Naive B cell (primary cell): Measurements from ENCODE around the gene STXBP6. TPM values are rescaled to one million over a fixed set of nuclear protein-coding genes. Genes with fewer than 3 reads are reported as not detected.

Source experiments
- ATAC-seq, 2 donors: fragments of 150-1000 bp; cut with Tn5 transposase; 2 replicates each; pipeline ENCODE4 v1.10.0; 2021; ENCODE audit warnings: low read depth in 2 of 2, mild to moderate bottlenecking in 2 of 2, moderate library complexity in 2 of 2
- DNase-seq: peaks from one replicate; pipeline ENCODE4 v3.0.0; 2022
- H3K27ac Mint-ChIP-seq, 6 donors: one replicate each; pipeline ENCODE4 v1.8.0; 2020 to 2022; ENCODE audit warnings: mild to moderate bottlenecking in 6 of 6, mixed read lengths in 6 of 6, moderate library complexity in 5 of 6, inconsistent platforms in 2 of 6
- H3K27me3 Mint-ChIP-seq, 3 donors: one replicate each; pipeline ENCODE4 v1.8.0; 2021 to 2022; ENCODE audit warnings: mixed read lengths in 3 of 3, mild to moderate bottlenecking in 1 of 3
- H3K36me3 Mint-ChIP-seq, 2 donors: one replicate each; pipeline ENCODE4 v1.8.0; 2020 to 2022; ENCODE audit warnings: mixed read lengths in 2 of 2, inconsistent platforms in 1 of 2, mild to moderate bottlenecking in 1 of 2
- H3K4me1 Mint-ChIP-seq, 3 donors: one replicate each; pipeline ENCODE4 v1.8.0; 2020 to 2022; ENCODE audit warnings: mixed read lengths in 3 of 3, inconsistent platforms in 1 of 3, mild to moderate bottlenecking in 1 of 3, moderate library complexity in 1 of 3
- H3K4me3 Mint-ChIP-seq, 8 donors: one replicate each; pipeline ENCODE4 v1.8.0; 2020 to 2022; ENCODE audit warnings: mild to moderate bottlenecking in 8 of 8, mixed read lengths in 8 of 8, moderate library complexity in 8 of 8, inconsistent platforms in 2 of 8
- H3K9me3 Mint-ChIP-seq, 7 donors: one replicate each; pipeline ENCODE4 v1.8.0; 2020 to 2022; ENCODE audit warnings: mixed read lengths in 7 of 7, mild to moderate bottlenecking in 5 of 7, inconsistent platforms in 2 of 7, moderate library complexity in 1 of 7
- polyA plus RNA-seq, 6 donors: library from polyadenylated mRNA; unstranded; fragments of 300-500 nt; fragmentation: Illumina TruSeq; gene quantifications; one replicate each; pipeline ENCODE4 v1.2.3, GENCODE V29; 2021; ENCODE audit warnings: low read depth in 6 of 6

STXBP6 gene
- polyA plus RNA-seq, 6 donors from 2014 or later: not detected

DNA sequence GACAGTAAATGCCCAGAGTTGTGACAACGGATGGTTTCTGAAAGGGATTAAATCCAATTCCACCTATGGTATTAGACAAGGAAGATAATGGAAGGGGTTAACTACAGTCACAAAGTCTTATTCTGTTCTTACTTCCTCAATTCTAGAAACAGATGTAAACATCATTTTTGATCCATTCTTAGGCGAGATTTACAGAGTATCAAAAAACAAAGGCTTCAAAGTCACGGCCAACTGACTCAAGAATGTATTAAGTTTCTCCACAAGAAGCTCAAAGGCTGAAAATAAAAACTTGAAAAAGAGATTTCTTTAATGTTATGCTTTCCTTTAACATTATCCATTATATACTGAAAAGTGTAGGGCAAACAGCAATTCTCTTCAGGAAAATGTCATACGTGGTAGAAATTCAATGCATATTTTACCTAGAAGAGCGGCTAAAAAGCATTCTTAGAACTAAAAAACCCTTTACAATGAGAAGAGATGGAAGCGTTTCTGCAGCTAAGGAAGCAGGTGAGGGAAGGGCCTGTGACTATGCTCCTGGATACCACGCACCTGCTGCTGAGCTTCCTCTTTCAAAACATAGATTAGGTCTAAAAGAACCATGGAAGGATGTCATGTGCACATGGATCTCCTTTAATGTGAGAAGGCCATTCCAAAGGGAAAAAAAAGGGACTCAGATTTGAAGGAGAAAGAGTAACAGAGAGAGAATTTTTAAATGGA, 185.8 kb downstream of the STXBP6 start:
- H3K27ac Mint-ChIP-seq: no peak overlapping the region
- ATAC-seq (no peak), DNase-seq (no peak)
- no peak overlapping the region for H3K4me3 Mint-ChIP-seq
- H3K4me1 Mint-ChIP-seq: peaks cover 3 to 6% (median 3%) of the 10 kb centered on the region in 3 donors
- peaks cover 0 to 2% (median 0%) of the 10 kb centered on the region in 7 donors for H3K9me3 Mint-ChIP-seq
- H3K27me3 Mint-ChIP-seq: peaks cover 5 to 9% (median 8%) of the 10 kb centered on the region in 3 donors
- H3K36me3 Mint-ChIP-seq: no peaks in the 10 kb centered on the region

DNA sequence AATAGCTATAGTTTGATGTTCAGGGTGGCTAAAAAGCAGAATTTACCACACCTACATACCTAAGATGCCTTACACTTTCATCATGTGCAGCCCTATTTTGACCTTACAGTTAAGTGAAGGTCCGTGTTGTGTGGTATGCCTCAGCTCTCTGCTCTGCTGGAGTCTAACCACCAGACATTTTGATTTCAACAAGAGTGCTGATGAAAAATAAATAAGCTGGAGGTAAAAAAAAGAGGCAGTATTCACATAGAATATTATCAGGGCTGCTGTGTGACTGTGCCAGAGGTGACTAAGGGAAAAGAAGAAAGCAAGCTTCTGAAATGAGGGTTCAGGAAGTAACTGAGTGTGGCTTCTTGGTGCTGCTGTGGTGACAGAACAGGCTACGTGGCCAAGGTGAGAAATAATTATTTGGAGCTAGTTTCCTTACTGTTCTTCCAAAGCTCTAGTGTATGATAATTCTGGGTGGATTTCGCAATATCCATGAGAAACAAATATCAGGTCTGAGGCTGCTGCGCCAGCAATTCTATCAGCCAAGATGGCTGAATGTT, 188.8 kb downstream of the STXBP6 start:
- Mint-ChIP-seq H3K9me3 (peaks cover 0 to 2% (median 0%) of the 10 kb centered on the region in 7 donors), H3K27ac (no peak overlapping the region), H3K4me1 (peaks cover 3 to 6% (median 3%) of the 10 kb centered on the region in 3 donors), H3K27me3 (peaks cover 14 to 17% (median 17%) of the 10 kb centered on the region in 3 donors), H3K4me3 (no peak overlapping the region), H3K36me3 (no peaks in the 10 kb centered on the region)
- no peak for DNase-seq
- no peak for ATAC-seq

DNA sequence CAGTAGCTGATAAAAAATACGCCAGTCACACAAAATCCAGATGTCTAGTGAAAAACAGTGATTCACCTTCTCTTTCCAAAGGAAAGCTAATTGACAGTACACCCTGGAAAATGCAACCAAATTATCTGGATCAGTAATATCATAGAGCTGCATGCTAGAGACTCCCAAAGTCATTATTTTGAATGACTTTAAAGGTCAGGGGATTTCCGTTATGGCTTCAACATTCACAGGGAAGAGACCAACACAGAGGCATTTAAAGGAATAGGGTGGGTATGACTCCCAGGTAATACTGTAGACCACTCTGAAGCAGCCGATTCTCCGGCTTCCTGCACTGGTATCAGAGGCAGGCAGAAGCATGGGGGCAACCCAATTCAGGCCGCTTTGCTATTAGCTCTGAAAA, 190.4 kb downstream of the STXBP6 start:
- H3K27me3 Mint-ChIP-seq: peaks cover 17 to 25% (median 19%) of the 10 kb centered on the region in 3 donors
- H3K4me1 Mint-ChIP-seq: peaks cover 3 to 6% (median 3%) of the 10 kb centered on the region in 3 donors
- no peak for DNase-seq
- H3K9me3 Mint-ChIP-seq: peaks cover 0 to 2% (median 0%) of the 10 kb centered on the region in 7 donors
- no peak overlapping the region for H3K4me3 Mint-ChIP-seq
- no peak overlapping the region for H3K27ac Mint-ChIP-seq
- H3K36me3 Mint-ChIP-seq: no peaks in the 10 kb centered on the region
- no peak for ATAC-seq

DNA sequence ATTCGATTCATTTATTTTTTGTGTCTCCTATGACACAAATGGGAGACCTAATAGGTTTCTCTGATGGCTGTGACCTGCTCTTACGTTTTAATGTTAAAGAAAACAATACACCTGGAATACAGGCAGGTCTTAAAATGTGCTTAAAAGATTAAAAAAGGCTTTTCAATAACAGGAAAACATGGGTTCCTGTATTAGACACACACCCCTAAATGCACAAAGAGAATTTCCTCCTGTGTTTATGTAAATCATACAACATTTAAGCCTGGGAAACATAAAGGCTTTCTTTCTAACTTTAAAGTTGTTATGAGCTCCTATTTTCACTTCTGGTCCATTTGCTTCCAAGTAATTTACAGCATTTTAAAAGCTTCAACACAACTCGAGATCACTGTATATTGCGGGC, 191.3 kb downstream of the STXBP6 start:
- peaks cover 0 to 2% (median 0%) of the 10 kb centered on the region in 7 donors for H3K9me3 Mint-ChIP-seq
- H3K4me3 Mint-ChIP-seq: no peak overlapping the region

DNA sequence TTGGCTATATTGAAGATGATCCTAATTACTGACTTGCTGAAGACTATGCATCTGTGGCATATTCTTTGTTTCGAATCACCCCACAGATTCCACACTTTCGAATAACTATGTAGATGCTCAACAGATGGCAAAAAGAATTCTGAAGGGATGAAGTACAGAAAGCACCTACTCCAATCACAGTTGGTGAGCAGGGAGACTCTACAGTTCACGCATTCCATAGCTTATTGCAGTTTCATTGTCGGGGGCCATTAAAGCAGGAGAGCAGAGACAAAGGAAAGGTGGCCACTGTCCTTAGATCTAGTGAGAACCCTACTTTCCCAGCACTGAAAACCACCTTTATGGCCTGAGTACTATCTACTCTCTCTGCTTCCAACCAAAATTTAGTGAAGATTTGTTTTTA, 191.9 kb downstream of the STXBP6 start:
- ATAC-seq: no peak
- no peak for DNase-seq
- Mint-ChIP-seq H3K27me3 (peaks cover 17 to 25% (median 20%) of the 10 kb centered on the region in 3 donors), H3K4me3 (no peak overlapping the region), H3K9me3 (peaks cover 0 to 2% (median 0%) of the 10 kb centered on the region in 7 donors), H3K27ac (no peak overlapping the region), H3K36me3 (no peaks in the 10 kb centered on the region), H3K4me1 (no peaks in the 10 kb centered on the region)

More for the DNA sequence above, 191.3 kb downstream of the STXBP6 start:
- peaks cover 17 to 25% (median 19%) of the 10 kb centered on the region in 3 donors for H3K27me3 Mint-ChIP-seq
- H3K27ac Mint-ChIP-seq: no peak overlapping the region
- DNase-seq (no peak), ATAC-seq (no peak)
- no peaks in the 10 kb centered on the region for H3K36me3 Mint-ChIP-seq
- no peaks in the 10 kb centered on the region for H3K4me1 Mint-ChIP-seq

DNA sequence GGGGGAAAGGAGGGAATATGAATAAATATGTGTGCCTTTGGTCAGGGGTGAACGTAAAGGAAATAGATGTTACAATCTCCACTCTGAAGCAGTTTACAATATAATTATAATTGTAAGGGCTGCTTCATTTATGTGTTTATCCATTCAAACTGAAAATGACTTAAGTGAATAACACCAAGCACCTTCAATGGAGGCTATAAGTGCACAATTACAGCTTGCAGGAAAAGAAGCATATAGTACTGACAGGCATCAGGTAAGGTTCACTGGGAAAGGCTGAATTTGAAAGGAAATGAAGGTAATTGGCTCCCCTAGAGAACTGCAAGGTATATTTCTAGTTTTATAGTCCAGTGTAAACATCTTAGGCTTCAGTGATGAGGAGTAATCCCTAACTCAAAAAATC, 192.7 kb downstream of the STXBP6 start:
- Mint-ChIP-seq H3K4me1 (no peaks in the 10 kb centered on the region), H3K9me3 (peaks cover 0 to 2% (median 0%) of the 10 kb centered on the region in 7 donors), H3K36me3 (no peaks in the 10 kb centered on the region), H3K27me3 (peaks cover 19 to 25% (median 23%) of the 10 kb centered on the region in 3 donors), H3K4me3 (no peak overlapping the region), H3K27ac (no peak overlapping the region)
- DNase-seq (no peak), ATAC-seq (no peak)

DNA sequence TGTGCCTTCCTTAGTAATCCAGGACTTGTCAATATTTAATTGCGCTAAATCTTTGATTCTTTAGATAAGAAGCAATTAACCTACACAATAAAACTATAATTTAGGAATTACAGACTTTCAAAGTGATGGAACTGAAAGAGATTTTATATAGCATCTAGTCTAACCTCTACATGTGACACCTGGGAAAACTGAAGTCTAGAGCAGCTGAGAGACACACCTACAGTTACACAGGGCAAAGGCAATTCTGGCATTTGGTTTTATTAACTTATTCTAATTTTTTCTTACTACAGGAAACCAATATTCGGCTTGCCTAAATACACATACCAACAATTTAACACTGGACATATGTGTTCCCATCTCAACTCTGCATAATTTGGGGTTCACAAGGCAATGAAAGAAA, 196.5 kb downstream of the STXBP6 start:
- DNase-seq: no peak
- Mint-ChIP-seq H3K27ac (no peak overlapping the region), H3K36me3 (no peaks in the 10 kb centered on the region), H3K4me3 (no peak overlapping the region), H3K27me3 (peaks cover 17 to 27% (median 17%) of the 10 kb centered on the region in 3 donors), H3K4me1 (no peaks in the 10 kb centered on the region), H3K9me3 (no peaks in the 10 kb centered on the region)
- ATAC-seq: no peak

DNA sequence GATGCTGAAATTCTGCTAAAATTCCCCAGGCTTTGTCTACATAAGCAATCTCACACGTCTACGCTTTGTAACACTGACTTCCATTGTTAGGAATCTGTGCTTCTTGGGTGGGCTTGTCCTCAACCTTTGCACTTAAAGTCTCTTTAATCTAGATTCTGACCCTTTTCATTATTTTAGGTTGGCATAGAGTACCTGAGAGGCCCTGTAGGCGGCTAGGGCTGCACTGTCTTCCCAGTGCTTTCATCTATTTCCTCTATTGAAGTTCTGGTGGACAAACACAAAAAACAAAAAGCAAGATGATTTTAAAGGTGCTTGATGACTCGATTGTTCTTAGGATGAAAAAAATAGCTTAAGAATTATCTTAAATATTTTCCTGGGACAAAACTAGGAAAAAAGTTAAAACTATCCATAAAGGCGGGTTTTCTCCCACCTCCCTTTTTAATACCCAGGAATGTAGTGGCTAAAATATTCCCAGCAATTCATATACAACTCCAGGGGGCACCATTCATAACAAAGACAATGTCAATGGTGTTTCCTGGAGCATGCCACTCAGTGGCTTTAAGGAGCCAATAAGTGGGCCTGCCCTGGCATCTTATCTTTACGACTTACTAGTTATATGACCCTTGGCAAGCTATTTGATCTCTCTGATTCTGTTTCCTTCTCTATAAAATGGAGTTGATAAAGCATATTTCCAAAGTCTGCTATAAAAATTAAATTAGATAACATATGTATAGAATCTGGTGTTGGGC, 197.5 kb downstream of the STXBP6 start:
- Mint-ChIP-seq H3K4me1 (no peaks in the 10 kb centered on the region), H3K4me3 (no peak overlapping the region), H3K36me3 (no peaks in the 10 kb centered on the region), H3K27me3 (peaks cover 15 to 22% (median 17%) of the 10 kb centered on the region in 3 donors), H3K9me3 (no peaks in the 10 kb centered on the region), H3K27ac (no peak overlapping the region)
- ATAC-seq (no peak), DNase-seq (no peak)

DNA sequence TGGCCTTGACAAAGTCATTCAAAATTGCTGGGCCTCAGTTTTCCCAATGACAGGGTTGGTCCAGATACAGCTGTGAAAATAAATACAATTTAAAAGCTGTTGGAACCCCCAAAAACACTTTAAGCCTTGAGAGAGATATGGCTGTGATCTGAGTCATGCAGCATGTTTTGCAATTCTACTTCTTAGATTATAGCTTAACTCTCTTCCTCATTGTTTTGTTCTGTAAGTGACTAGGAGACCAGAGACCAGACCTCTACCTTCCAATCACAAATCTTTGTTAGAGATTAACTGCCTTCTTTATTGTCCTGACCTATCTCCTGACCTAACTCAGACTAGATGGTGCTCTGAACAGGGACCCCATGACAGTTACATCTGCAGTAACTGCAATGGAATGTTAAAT, 198.1 kb downstream of the STXBP6 start:
- Mint-ChIP-seq H3K4me1 (no peaks in the 10 kb centered on the region), H3K9me3 (no peaks in the 10 kb centered on the region), H3K27ac (no peak overlapping the region), H3K4me3 (no peak overlapping the region), H3K36me3 (no peaks in the 10 kb centered on the region), H3K27me3 (peaks cover 9 to 18% (median 12%) of the 10 kb centered on the region in 3 donors)
- no peak for DNase-seq
- ATAC-seq: no peak

DNA sequence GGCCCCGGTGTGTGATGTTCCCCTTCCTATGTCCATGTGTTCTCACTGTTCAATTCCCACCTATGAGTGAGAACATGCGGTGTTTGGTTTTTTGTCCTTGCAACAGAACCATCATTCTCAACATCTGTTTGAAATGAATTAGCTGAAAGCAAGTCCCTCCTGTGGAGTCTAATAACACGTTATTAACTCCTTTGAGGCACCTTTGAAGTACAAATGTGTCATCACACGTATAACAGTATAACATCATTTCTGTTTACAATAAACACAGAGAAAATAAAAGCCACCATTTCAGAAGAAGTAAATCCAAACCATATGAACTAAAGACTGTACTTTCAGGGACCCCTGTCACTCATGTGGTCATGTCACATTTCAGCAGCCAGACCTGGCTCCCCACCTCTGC, 198.5 kb downstream of the STXBP6 start:
- DNase-seq (no peak), ATAC-seq (no peak)
- Mint-ChIP-seq H3K27ac (no peak overlapping the region), H3K36me3 (no peaks in the 10 kb centered on the region), H3K9me3 (no peaks in the 10 kb centered on the region), H3K4me1 (no peaks in the 10 kb centered on the region), H3K4me3 (no peak overlapping the region), H3K27me3 (peaks cover 8 to 14% (median 9%) of the 10 kb centered on the region in 3 donors)

DNA sequence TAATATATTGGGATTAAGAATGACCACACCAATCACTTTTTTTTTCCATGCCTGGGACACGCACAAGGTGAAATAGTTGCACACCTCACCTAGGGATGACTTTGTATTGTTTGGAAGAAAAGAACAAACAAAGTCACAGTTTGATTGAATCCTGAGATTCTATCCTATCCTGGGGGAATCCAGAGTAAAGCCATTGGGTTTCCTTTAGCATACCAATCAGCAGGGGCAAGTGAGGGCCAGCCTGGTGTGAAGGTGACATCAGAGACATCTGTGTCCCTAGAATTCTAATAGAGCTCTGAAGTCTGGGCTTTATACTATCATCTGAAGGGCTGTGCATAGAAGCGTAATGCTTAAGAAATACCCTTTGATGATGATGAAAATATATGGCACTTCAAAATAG, 199.9 kb downstream of the STXBP6 start:
- ATAC-seq: no peak
- Mint-ChIP-seq H3K4me3 (no peak overlapping the region), H3K36me3 (no peaks in the 10 kb centered on the region), H3K27ac (no peak overlapping the region), H3K27me3 (peaks cover 9 to 12% (median 9%) of the 10 kb centered on the region in 3 donors), H3K9me3 (no peaks in the 10 kb centered on the region), H3K4me1 (no peaks in the 10 kb centered on the region)
- DNase-seq: no peak

DNA sequence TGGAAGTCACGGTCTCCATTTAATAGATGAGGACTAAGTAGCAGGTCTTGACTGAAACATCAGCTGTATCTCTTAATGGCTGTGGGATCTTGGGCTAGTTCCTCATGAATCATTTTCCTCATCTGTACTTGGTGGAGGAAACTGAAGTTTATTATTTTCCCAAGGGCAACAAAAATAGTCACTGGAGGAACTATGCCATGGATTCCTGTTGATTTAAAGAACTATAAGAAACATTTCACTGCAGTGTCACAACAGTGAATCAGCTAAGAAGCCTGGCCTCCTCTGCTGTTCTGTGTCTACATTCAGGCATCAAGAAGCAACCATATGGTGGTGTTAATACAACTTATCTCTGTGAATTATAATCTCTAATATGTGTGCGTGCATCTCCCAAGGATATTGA, 200.5 kb downstream of the STXBP6 start:
- H3K36me3 Mint-ChIP-seq: no peaks in the 10 kb centered on the region
- no peak for DNase-seq
- no peak overlapping the region for H3K27ac Mint-ChIP-seq
- no peaks in the 10 kb centered on the region for H3K4me1 Mint-ChIP-seq
- H3K27me3 Mint-ChIP-seq: peaks cover 6 to 9% (median 8%) of the 10 kb centered on the region in 3 donors
- H3K4me3 Mint-ChIP-seq: no peak overlapping the region
- no peak for ATAC-seq
- H3K9me3 Mint-ChIP-seq: no peaks in the 10 kb centered on the region

DNA sequence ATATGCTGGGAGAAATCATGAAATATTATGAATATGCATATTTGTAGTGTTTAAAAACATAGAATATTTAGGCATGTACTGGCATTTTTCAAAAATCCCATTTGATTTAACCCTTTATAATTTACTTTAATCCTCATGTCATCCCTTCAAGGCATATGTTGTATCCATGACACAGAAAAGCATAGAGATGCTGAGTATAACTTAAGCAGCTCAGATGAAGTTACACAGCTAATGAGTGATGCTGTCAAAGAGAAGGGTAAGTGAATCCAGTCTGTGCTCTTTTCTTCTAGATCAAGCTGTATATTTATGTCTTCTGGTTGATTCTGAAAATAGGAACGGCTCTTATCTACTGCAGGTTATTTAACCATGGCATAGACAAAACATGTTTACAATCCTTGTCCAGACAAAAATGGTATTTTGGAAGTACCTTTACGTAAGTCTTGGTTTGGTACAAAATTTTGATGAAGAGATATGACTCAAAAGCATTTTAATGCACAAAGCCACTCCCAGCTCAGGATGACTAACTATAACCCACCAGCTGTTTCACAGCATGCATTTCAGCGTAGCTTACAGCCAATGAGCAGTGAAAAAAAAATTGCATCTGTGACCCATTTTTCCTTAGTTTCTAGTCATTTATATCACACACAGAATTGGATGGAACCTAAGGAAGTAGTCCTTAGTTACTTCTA, 201.7 kb downstream of the STXBP6 start:
- H3K27me3 Mint-ChIP-seq: peaks cover 6 to 9% (median 8%) of the 10 kb centered on the region in 3 donors
- no peaks in the 10 kb centered on the region for H3K36me3 Mint-ChIP-seq
- no peaks in the 10 kb centered on the region for H3K4me1 Mint-ChIP-seq
- no peak overlapping the region for H3K4me3 Mint-ChIP-seq
- H3K27ac Mint-ChIP-seq: no peak overlapping the region
- DNase-seq (no peak), ATAC-seq (no peak)
- no peaks in the 10 kb centered on the region for H3K9me3 Mint-ChIP-seq
